NT2/D1 (cell line): ENCODE measurements around the gene ISM2.

Experiments used
- DNase-seq: peaks from one replicate; pipeline ENCODE4 v3.0.0-alpha.2; 2011; ENCODE audit warnings: low read depth, low spot score
- H3K27me3 ChIP-seq: 2 replicates; pipeline ENCODE4 v1.6.0; 2011; ENCODE audit warnings: mild to moderate bottlenecking; ENCODE audit not compliant: insufficient read length, insufficient read depth
- H3K36me3 ChIP-seq: 2 replicates; pipeline ENCODE4 v1.6.1; 2011; ENCODE audit warnings: mild to moderate bottlenecking, low read length, mixed read lengths; ENCODE audit not compliant: insufficient read depth, insufficient read length
- H3K4me1 ChIP-seq: 2 replicates; pipeline ENCODE4 v1.5.1; 2011; ENCODE audit not compliant: insufficient read depth, insufficient read length
- H3K4me3 ChIP-seq: 2 replicates; pipeline ENCODE4 v1.5.1; 2011; ENCODE audit warnings: low read depth; ENCODE audit not compliant: insufficient read length
- H3K9ac ChIP-seq: 2 replicates; pipeline ENCODE4 v1.6.0; 2011; ENCODE audit warnings: low read depth; ENCODE audit not compliant: insufficient read length
- H3K9me3 ChIP-seq: 2 replicates; pipeline ENCODE4 v1.5.1; 2011; ENCODE audit warnings: mild to moderate bottlenecking, low read length; ENCODE audit not compliant: insufficient read depth
- SUZ12 ChIP-seq: IDR thresholded peaks from 2 replicates; pipeline ENCODE4 v1.6.1; 2011; ENCODE audit not compliant: insufficient read length, insufficient read depth; ENCODE audit errors: extremely low read depth
- YY1 ChIP-seq: IDR thresholded peaks from 2 replicates; pipeline ENCODE4 v1.6.1; 2011; ENCODE audit not compliant: insufficient read length, insufficient read depth
- ZNF274 ChIP-seq: IDR thresholded peaks from 2 replicates; pipeline ENCODE4 v1.6.1; 2011; ENCODE audit warnings: mild to moderate bottlenecking, low read depth, low read length

The ISM2 gene

GRCh38 chr14:77489041-77489440 lies 9.6 kb downstream of the ISM2 start:
- TF ChIP-seq YY1 (no peak), ZNF274 (no peak), SUZ12 (no peak)
- H3K4me1 ChIP-seq: peaks cover 8% of the 10 kb centered on the region
- DNase-seq: no peak
- no peaks in the 10 kb centered on the region for H3K36me3 ChIP-seq
- no peak overlapping the region for H3K4me3 ChIP-seq
- no peak overlapping the region for H3K9ac ChIP-seq
- H3K9me3 ChIP-seq: no peaks in the 10 kb centered on the region
- no peaks in the 10 kb centered on the region for H3K27me3 ChIP-seq

- Histone ChIP-seq H3K4me3 (no peak overlapping the region), H3K27me3 (no peaks in the 10 kb centered on the region), H3K9me3 (no peaks in the 10 kb centered on the region), H3K36me3 (no peaks in the 10 kb centered on the region), H3K4me1 (peaks cover 8% of the 10 kb centered on the region), H3K9ac (no peak overlapping the region)
- TF ChIP-seq ZNF274 (no peak), SUZ12 (no peak), YY1 (no peak)
- no peak for DNase-seq
Observed at GRCh38 chr14:77488558-77488957, 10.1 kb downstream of the ISM2 start.

- DNase-seq: no peak
- Histone ChIP-seq H3K27me3 (no peaks in the 10 kb centered on the region), H3K9me3 (no peaks in the 10 kb centered on the region), H3K9ac (no peak overlapping the region), H3K4me1 (peaks cover 8% of the 10 kb centered on the region), H3K36me3 (no peaks in the 10 kb centered on the region), H3K4me3 (no peak overlapping the region)
- no peak for TF ChIP-seq YY1
- no peak for TF ChIP-seq ZNF274
- TF ChIP-seq SUZ12: no peak
Observed at GRCh38 chr14:77485901-77486678, 12.5 kb downstream of the ISM2 start.

GRCh38 chr14:77485256-77485655 lies 13.4 kb downstream of the ISM2 start:
- Histone ChIP-seq H3K36me3 (no peaks in the 10 kb centered on the region), H3K9me3 (no peaks in the 10 kb centered on the region), H3K9ac (no peak overlapping the region), H3K4me3 (no peak overlapping the region), H3K27me3 (no peaks in the 10 kb centered on the region), H3K4me1 (peaks cover 4% of the 10 kb centered on the region)
- TF ChIP-seq YY1 (no peak), ZNF274 (no peak), SUZ12 (no peak)
- no peak for DNase-seq

- H3K36me3 ChIP-seq: no peaks in the 10 kb centered on the region
- no peak overlapping the region for H3K4me3 ChIP-seq
Observed at GRCh38 chr14:77482422-77482821, 16.2 kb downstream of the ISM2 start.

GRCh38 chr14:77478796-77479195 lies 19.8 kb downstream of the ISM2 start:
- TF ChIP-seq SUZ12 (no peak), ZNF274 (no peak), YY1 (no peak)
- H3K4me1 ChIP-seq: peaks cover 5% of the 10 kb centered on the region

More at GRCh38 chr14:77482422-77482821, 16.2 kb downstream of the ISM2 start:
- no peak overlapping the region for H3K9ac ChIP-seq
- no peaks in the 10 kb centered on the region for H3K9me3 ChIP-seq
- no peaks in the 10 kb centered on the region for H3K4me1 ChIP-seq
- TF ChIP-seq SUZ12 (no peak), ZNF274 (no peak), YY1 (no peak)
- no peak for DNase-seq
- H3K27me3 ChIP-seq: no peaks in the 10 kb centered on the region

GRCh38 chr14:77478029-77478428 lies 20.6 kb downstream of the ISM2 start:
- Histone ChIP-seq H3K27me3 (no peaks in the 10 kb centered on the region), H3K36me3 (no peaks in the 10 kb centered on the region), H3K9ac (no peak overlapping the region), H3K9me3 (no peaks in the 10 kb centered on the region), H3K4me1 (peaks cover 5% of the 10 kb centered on the region), H3K4me3 (no peak overlapping the region)
- DNase-seq: no peak
- TF ChIP-seq SUZ12 (no peak), YY1 (no peak)

More at GRCh38 chr14:77478796-77479195, 19.8 kb downstream of the ISM2 start:
- no peaks in the 10 kb centered on the region for H3K9me3 ChIP-seq
- H3K27me3 ChIP-seq: no peaks in the 10 kb centered on the region
- no peaks in the 10 kb centered on the region for H3K36me3 ChIP-seq
- H3K9ac ChIP-seq: no peak overlapping the region
- no peak for DNase-seq
- H3K4me3 ChIP-seq: no peak overlapping the region
